Measurements from ENCODE around the gene GGT7.
"Not testable (repeated sequence)": the region's sequence is repeated elsewhere in the genome, so short reads cannot be mapped to it uniquely, and the experiment has no call there.

Gene GGT7

GRCh38 chr20:34907616-34908469 is 35.2 kb upstream of the GGT7 start:
- no peak overlapping the region for H3K4me3 ChIP-seq (ENCODE audit: low read depth, low read length)
- TF ChIP-seq, protein P1, sequence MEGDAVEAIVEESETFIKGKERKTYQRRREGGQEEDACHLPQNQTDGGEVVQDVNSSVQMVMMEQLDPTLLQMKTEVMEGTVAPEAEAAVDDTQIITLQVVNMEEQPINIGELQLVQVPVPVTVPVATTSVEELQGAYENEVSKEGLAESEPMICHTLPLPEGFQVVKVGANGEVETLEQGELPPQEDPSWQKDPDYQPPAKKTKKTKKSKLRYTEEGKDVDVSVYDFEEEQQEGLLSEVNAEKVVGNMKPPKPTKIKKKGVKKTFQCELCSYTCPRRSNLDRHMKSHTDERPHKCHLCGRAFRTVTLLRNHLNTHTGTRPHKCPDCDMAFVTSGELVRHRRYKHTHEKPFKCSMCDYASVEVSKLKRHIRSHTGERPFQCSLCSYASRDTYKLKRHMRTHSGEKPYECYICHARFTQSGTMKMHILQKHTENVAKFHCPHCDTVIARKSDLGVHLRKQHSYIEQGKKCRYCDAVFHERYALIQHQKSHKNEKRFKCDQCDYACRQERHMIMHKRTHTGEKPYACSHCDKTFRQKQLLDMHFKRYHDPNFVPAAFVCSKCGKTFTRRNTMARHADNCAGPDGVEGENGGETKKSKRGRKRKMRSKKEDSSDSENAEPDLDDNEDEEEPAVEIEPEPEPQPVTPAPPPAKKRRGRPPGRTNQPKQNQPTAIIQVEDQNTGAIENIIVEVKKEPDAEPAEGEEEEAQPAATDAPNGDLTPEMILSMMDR (IDR thresholded peaks at IDR 0.05; ENCODE audit: insufficient read depth, low read depth, low read length, missing control alignments) = no peak
- DNase-seq (ENCODE audit: low read depth) = no peak

DNA sequence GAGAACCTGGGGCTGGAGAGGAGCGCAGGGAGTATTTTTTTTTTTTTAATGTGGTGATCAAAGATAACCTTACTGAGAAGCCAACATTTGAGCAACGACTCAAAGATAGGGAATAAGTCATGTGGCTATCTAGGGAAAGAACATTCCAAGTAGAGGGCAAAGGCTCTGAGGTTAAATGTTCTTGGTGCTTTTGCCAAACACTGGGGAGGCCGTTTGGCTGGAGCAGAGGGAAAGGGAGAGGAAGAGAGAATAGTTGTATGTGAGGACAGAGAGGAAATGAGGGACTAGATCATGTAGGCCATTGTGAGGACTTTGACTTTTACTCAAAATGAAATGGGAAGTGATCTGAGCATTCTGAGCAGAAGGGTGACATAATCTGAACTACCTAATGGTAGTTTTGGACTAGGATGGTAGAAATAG is 31.6 kb upstream of the GGT7 start:
- TF ChIP-seq, protein P1 (IDR thresholded peaks at IDR 0.05; ENCODE audit: insufficient read depth, low read depth, low read length, missing control alignments) = no peak
- no peak overlapping the region for H3K4me3 ChIP-seq (ENCODE audit: low read depth, low read length)
- DNase-seq (ENCODE audit: low read depth) = no peak

- DNase-seq (ENCODE audit: low read depth); H3K4me3 ChIP-seq (ENCODE audit: low read depth, low read length): not testable (repeated sequence)
These were observed 26.1 kb upstream of the GGT7 start for GRCh38 chr20:34898731-34899130.

- not testable (repeated sequence) for H3K4me3 ChIP-seq (ENCODE audit: low read depth, low read length); DNase-seq (ENCODE audit: low read depth)
These were observed 25.5 kb upstream of the GGT7 start for GRCh38 chr20:34898129-34898528.

GRCh38 chr20:34896086-34896621 is 23.5 kb upstream of the GGT7 start:
- no peak for DNase-seq (ENCODE audit: low read depth)
- H3K4me3 ChIP-seq (ENCODE audit: low read depth, low read length) = no peak overlapping the region
- TF ChIP-seq, protein P1 (IDR thresholded peaks at IDR 0.05; ENCODE audit: insufficient read depth, low read depth, low read length, missing control alignments) = no peak

DNA sequence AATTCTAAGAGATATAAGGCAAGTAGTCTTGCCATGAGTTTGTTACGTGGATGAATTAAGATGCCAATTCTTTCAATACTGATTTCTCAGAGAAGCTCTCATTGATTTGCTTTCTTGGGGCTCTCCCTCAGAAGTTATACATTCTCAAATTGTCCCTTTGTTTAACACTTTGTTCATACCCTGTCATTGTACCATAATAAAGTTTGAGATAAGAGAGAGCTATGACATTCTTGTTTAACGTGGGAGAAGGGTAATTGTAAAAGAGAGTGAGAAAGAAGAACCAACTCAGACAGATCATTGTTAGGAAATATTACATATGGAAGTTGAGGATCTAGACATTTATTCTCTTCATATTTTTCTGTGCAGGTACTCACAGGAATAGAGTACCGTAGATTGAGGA is 22.8 kb upstream of the GGT7 start:
- no peak for DNase-seq (ENCODE audit: low read depth)
- no peak overlapping the region for H3K4me3 ChIP-seq (ENCODE audit: low read depth, low read length)
- TF ChIP-seq, protein P1 (IDR thresholded peaks at IDR 0.05; ENCODE audit: insufficient read depth, low read depth, low read length, missing control alignments) = no peak

GRCh38 chr20:34894723-34895122 is 22.1 kb upstream of the GGT7 start:
- TF ChIP-seq, protein P1 (IDR thresholded peaks at IDR 0.05; ENCODE audit: insufficient read depth, low read depth, low read length, missing control alignments) = no peak
- DNase-seq (ENCODE audit: low read depth) = no peak
- no peak overlapping the region for H3K4me3 ChIP-seq (ENCODE audit: low read depth, low read length)

- no peak for DNase-seq (ENCODE audit: low read depth)
- TF ChIP-seq, protein P1 (IDR thresholded peaks at IDR 0.05; ENCODE audit: insufficient read depth, low read depth, low read length, missing control alignments) = no peak
- H3K4me3 ChIP-seq (ENCODE audit: low read depth, low read length) = no peak overlapping the region
These were observed 20.0 kb upstream of the GGT7 start for GRCh38 chr20:34892671-34893070.

All from GM12865 (cell line).